Breast epithelium (tissue), 3 donors: ENCODE results near the gene KRT222.

Experiments
- POLR2A ChIP-seq: fragments of 450-650 bp; IDR thresholded peaks from one replicate; pipeline ENCODE4 v1.6.1; 2016; ENCODE audit warnings: antibody characterized with exemption, mild to moderate bottlenecking, moderate library complexity
- POLR2AphosphoS5 ChIP-seq, 3 donors: sonication (generic); formaldehyde crosslinking; IDR thresholded peaks; one replicate each; pipeline ENCODE4 v1.6.1; 2017; ENCODE audit warnings: antibody characterized with exemption in 3 of 3
- TF ChIP-seq, protein P1 (sequence below), 3 donors: fragments of 450-650 bp; IDR thresholded peaks; one replicate each; pipeline ENCODE4 v1.5.1; 2016 to 2017; ENCODE audit warnings: antibody characterized with exemption in 3 of 3, mild to moderate bottlenecking in 3 of 3, moderate library complexity in 3 of 3

DNA sequence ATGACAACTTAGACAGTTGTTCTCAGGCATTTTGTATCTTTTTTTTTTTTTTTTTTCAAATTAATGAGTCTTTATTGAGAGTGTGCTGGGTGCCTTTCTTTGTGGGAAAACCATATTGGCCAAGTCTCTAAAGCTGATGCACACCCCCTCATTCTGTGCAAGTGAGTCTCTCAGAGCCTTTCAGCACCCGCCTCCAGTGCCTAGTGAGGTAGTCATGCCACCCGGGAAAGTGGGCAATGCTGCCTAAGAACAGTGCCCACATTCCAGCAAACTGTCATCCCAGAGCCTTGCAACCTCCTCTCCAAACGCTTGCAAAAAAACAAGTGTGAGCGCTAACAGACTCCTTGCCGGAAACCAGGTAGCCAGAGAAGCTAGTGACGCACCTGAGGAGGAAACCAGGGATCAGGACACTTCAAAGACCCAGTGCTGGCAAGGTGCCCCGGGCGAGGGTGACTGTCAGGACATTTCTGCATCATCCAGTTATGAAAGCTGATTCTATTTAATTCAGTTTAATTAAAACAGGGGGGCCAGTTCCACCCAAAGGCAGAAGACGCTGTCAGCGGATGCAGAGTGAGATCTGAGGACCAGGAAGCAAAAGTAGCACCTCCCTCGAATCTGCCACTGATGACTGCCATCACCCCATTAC lies 52.3 kb downstream of the KRT222 start:
- TF ChIP-seq, protein P1, sequence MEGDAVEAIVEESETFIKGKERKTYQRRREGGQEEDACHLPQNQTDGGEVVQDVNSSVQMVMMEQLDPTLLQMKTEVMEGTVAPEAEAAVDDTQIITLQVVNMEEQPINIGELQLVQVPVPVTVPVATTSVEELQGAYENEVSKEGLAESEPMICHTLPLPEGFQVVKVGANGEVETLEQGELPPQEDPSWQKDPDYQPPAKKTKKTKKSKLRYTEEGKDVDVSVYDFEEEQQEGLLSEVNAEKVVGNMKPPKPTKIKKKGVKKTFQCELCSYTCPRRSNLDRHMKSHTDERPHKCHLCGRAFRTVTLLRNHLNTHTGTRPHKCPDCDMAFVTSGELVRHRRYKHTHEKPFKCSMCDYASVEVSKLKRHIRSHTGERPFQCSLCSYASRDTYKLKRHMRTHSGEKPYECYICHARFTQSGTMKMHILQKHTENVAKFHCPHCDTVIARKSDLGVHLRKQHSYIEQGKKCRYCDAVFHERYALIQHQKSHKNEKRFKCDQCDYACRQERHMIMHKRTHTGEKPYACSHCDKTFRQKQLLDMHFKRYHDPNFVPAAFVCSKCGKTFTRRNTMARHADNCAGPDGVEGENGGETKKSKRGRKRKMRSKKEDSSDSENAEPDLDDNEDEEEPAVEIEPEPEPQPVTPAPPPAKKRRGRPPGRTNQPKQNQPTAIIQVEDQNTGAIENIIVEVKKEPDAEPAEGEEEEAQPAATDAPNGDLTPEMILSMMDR (IDR thresholded peaks at IDR 0.05), result no peak
- TF ChIP-seq POLR2A (no peak), POLR2AphosphoS5 (IDR thresholded peaks at IDR 0.05) (no peak)
